GM21447 (cell line): ENCODE measurements around the gene CFAP99.
A peak's percentile ranks its signal among the peaks of the same experiment; 100 is the strongest.

Source experiments
- ATAC-seq: cut with Tn5 transposase; IDR thresholded peaks from one replicate; pipeline ENCODE4 v1.9.1; 2021; ENCODE audit not compliant: unreplicated experiment

CFAP99 gene

DNA sequence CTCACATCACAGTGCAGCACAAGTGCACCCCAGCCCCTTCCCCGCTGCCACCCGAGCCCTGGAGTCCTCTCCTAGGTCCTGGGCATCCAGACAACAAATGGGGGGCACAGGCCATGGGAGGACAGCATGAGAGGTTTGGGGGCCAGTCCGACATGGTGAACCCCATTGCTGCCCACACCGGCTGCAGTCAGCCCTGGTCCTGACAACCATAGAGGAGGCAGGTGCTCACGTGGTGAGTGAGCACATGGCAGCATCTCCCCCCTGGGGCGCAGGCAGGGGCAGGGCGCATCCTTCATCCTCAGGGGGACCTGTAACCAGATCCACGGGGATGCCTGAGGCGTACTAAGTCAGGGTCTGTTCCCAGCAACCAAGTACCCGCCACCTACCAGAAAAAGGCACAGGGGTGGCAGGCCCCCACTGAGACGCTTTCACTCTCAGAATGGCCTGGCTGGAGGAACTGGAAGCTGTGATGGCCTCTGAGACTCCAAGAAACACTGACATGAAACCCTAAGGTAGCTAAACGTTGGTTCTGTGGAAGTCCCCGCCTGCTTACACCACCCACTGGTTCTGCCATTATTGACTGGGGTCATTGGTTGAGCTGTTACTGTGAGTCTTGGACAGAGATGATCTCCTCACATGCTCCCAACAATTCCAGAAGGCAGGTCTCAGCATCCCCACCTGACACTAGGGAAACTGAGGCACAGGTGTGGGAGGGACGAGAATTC lies 6.8 kb upstream of the CFAP99 start:
- ATAC-seq: no peak

DNA sequence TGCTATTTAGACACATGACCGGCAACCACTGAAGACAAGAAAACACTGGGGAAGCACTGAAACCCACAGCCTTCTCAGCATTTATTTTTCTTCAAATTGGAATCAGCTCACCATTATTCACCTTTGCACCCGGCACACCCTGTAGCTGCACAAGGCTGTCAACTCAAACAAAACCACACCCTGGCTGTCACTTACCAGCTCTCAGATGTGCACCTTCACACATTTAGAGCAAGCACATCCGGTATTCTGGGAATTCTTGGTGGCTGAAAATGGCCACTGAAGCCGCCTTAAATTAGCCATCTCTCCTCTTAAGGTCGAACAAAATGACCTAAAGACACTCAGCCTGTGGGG lies 6.2 kb upstream of the CFAP99 start:
- peak; percentile 47 for ATAC-seq

DNA sequence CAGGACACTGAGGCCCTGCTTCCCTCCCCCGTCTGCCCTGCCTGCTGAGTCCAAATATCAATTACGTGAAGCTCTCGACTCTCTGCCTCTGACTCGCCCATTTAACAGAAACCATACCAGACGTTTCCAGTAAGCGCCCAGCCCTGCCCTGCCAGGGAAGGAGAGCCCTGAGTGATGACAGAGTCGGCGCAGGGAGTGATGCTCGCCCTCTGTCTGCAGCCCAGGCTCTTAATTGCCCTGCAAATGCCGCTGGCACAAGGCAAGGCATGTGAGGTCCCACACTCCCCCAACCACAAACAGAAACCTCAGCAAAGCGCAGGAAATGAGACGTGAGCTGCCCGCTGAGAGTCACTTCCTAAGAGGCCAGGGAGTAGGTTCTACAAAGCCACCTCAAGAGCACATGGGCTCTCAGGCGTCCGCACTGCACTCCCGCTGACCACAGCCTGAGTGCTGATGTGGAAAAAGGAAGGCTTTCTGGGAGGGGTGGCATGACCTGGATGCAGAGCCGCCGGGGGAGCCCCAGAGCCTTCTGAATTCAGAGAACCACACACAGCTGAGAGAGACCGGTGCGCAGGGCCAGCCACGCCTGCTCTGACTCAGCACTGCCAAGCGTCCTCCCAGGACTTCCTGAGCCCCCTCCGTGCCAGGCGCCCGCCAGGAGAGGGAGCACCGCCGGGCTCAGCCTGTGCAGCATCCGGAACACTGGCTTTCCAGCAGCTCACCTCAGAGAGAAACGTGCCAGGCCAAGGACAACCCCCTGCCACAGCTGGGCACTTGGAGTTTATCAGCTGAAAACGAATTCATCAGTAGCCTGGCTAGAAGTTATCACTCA lies 5.7 kb upstream of the CFAP99 start:
- ATAC-seq: peak; percentile 61

DNA sequence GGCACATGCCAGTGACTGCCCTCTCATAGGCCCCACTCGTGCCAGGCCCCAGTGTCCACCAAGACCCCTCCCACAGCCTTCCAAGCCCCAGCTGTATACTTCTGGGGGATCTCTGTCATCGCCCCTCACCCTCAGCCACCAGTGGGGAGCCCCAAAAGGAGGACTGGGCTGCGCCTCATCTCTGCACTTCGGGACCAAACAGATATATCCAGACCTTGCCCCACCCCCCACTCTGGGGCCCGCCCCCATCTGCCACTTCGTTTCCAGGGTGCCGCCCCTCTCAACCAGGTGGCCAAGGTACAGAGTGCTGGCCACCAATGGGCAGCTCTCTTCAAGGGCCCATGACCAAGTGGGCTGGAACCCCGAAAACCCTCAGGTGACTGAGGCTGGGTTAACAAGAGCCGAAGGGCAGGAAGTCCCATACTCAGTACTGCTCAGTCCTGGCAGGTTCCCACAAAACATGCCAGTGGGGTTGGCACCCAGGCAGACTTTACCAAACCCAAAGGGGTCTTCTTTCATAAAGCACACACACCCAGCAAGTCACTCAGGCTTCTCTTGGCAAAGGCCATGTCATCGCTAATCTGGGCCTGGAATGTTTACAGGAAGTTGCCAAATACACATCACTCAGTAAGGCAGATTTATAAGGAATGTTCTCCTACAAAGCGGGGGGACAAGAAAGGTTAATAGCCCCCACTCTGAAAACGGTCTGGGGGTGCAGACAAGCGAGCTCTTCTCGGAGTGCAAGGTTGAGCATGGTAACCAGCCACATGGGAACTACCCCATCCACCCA lies 4.7 kb upstream of the CFAP99 start:
- ATAC-seq: no peak

DNA sequence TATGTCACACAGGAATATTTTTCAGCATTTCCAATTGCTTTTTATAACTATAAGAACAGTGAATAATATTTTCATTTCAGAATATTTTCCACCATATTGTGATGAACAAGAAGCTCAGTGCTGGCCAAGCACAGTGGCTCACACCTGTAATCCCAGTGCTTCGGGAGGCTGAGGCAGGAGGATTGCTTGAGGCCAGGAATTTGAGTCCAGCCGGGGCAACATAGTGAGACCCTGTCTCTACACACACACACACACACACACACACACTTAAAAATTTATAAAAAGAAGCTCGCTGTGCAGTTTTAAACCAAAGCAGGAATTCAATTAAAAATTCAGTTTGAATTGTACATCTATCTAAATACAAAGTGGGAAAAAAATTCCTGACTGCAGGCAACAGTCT lies 3.5 kb upstream of the CFAP99 start:
- ATAC-seq: no peak

DNA sequence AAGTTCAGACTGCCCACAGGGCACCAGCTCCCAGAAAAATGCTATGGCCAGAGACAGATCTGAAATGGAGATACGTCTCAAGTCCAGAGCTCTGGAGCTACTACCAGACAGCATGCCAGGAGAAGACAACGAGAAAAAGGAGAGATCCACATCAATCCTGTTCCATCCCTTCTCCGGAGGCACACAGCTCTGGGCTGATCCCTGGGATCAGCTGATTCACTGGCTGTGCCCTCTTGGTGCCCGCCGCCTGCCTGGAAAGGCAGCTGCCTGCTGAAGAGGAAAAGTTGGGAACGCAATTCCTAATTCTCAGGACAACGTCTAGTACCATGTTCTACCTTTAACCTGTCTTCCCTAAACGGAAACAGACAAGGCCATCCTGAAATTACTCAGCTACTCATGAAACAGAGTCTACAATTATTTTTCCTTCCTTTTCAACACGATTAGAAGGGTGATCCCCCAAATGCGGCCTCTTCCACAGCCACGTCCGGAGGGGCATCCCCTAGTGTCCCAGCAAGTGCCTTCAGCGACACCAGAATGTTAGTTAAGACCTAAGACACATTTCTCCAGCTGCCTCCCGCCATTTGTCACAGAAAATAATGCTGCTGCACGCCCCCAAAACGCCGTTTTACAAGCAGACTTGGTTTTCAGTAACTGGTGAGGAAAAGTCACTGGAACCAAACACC lies 2.7 kb upstream of the CFAP99 start:
- no peak for ATAC-seq

DNA sequence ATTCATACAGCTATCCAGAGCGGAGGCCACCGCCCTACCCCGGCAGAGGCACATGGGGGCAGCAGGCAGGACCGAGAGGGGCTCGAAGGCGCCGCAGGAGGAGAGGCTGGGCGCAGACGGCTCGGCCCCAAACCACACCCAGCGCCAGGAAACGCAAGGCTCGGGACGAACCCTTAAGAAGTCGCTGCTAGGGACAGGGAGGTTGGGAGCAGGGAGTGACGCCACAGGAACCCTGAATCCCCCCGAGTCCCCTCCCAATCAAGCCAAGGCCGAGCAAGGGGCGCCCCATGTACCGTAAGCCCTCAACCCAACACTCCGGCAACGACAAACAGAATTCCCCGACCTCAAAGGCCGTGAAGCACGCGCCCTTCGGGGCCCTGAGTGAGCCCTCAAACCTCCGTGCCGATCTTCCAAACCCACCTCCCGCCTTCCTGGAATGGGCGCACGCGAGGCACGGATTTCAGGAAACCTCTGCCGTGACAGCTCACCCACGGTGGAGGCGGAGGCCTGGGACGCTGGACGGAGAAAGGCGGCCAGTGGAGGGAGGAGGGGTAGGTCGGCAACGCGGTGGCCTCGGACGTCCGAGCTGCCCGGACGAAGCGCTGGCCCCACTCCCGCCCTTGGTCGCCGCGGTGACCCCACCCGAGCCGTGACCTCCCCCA lies 2.1 kb upstream of the CFAP99 start:
- ATAC-seq: no peak

DNA sequence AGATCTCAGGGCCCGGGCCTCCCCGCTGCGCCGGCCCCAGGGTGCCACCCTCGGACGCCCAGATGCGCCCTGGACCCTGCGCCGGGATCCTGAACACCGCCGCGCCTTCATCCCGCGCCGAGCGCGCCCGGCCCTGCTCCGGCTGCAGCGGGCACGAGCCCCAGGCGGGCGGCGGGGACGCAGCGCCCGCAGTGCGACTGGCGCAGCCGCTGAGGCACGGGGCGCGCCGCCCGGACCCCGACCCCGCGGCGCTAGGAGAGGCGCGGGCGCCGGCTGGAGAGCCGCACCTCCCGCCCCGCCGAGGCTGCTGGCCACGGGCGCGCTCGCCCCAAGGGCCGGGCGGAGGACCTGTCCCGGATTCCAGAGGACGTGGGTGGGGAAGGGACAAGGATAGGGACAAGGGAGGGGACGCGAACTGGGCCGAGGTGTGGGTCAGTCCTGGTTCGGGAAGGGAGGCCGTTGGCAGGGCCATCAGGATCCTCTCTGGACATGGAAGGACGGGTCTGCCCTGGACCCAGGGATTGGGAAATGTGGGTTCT lies 1.5 kb upstream of the CFAP99 start:
- no peak for ATAC-seq

DNA sequence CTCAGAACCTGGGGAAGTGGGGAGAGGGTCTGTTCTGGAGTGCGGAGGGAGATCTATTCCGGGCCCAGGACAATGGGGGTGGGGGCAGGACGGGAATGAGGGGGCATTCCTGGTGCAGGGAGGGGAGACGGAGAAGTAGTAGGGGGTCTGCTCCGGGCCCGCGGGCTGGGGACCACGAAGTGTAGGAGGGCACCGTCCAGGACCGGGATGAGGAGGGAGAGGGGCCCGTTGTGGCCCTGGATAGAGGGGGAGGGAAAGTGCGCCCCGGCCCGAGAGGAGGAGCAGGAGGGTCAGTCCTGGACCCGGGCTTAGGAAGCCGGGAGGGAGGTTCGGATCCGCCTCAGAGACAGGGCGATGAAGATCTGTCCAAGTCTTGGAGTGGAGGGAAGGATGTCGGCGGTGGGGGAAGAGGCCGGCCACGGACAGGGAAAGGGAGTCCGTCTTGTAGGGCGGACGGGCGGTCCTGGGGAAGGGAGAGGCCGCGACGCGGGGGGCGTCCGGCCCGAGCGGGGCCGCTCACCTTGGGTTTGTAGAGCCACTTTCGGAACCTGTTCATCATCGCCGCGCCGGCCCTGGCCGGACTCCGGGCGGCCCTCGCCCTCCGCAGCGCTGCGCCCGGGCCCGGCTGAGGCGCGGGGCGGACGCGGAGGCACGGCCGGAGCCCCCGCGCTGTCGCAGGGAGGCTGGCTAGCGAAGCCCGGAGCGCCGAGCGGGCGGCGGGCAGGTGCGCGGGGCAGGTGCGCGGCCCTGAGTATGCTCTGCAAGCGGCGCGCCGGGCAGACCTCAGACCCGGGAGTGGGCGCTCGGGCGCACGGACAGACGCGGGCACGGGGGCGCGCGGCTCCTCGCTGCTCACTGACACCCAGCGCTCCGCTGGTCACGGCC lies 748 bp upstream of the CFAP99 start, which contains the start of gene ZFYVE28:
ZFYVE28 (minus strand) TSS at position 881 of the 885 bp plus-strand sequence; CDS start at position 559, 322 bp downstream.
- ATAC-seq: no peak

DNA sequence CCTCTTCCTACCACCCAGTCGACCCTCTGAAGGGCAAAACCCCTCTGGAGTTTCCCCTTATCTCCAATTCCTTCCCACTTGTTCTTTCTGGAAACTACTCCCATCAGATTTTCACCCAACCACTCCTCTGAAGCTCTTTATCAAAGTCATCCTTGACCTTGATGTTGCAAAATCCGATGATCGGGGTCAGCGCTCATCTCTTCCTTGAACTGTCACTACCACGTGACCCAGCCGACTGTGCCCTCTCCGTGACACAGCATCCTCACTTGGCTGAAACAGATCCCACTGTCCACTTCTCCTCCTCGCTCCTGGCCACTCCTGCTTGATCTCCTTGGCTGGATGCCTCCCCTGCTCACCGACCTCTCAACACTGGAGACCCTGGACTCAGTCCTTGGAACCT lies 1.1 kb downstream of the CFAP99 start:
- ATAC-seq: no peak

DNA sequence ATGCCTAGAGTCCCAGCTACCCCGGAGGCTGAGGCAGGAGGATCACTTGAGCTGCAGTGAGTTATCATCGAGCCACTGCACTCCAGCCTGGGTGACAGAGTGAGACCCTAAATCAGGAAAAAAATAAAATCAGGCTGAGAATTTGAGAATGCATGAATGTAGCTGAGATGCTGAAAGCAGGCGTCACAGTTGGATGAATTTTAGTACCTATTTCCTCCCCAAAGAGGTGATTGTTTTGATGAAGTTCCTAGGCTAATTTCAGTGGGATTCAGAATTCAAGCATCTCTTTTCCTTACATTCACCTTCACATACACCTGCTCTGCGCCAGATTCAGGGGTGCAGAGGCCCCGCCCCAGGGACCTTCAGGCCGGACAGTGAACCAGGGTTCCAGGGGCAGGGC lies 3.2 kb downstream of the CFAP99 start:
- no peak for ATAC-seq

DNA sequence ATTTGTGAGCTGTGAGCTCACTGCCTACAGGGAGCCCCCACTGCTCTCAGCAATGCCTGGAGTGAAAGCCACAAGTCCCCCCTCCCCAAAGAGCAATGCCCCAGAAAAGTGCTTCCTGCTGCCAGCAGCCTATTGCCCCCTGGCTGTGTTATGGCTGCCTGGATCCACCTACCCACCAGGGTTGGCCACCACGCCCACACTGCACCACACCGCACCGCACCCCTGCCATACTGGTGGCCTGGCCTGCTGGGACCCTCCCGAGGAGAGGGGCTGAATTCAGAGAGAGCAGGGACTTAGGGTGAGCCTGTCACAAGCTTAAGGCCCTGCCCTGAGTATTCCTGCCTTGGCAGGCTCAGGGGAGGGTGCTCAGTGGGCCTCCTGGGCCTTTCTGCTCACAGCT lies 4.3 kb downstream of the CFAP99 start:
- no peak for ATAC-seq

DNA sequence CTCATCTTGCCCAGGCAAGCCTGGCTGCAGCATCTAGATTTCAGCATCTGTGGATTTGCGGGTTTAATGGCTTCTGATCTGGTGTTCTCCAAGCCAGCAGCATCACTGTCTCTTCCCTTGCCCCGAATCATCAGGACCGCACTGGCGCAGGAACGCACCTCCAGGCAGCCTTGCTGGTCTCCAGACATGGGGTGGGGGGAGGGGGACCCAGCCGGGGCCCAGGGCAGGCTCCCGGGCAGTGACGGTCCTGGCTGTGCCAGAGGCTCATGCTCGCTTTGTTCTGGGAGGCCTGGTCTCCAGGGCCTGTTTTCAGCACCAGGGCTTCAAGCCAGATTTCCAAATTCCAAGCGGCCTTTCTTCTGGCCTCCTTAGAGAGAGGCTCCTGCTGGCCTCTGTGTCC lies 4.9 kb downstream of the CFAP99 start:
- ATAC-seq: no peak

DNA sequence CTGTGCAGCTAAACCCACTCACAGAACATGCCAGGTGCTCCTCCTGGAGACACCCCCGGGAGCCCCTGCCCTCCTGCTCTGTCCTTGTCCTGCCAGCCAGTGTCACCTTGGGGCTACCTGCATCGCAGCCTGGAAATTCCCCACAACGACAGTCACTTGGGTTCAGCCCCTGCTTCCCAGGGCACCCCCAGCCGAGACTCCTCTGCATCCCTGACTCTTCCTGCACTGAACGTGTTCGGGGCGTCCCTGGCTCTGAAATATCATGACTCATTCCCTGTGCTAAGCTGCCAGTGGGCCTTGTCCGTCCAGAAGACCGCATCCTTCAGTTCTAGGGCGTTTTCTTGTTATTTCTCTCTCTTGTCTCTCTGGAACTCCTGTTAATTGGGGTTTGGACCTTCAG lies 5.8 kb downstream of the CFAP99 start:
- ATAC-seq: no peak

DNA sequence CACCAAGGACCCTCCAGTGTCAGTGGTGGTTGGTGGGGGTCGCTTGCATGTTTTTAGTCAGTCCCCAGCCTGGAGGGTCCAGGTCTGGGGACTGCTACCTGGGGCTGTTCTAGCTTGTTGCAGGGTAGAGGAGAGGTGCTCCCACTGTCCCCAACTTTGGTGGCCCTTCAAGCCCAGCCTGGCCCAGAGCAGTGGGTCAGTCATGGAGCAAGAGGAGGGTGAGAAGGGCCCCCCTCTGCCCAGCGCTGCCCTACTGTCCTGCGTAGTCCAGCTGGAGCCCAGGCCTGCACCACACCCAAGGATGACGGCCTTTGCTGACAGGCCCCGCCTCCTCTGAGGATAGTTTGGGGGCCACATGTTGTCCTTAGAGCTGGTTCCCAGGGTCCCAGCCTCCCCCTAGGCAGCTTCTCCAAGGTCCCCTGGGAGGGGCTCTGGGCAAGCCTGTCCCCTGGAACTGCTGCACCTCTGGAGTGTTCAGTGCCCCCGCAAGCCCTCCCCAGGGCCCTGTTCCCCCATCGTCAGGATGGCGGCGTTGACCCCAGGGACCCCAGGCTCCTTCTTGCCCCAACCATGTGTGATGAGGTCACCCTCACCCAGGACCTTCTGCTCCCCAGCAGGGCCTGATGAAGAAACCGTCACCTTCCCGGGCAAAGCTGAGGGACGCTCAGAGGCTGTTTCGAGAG lies 6.8 kb downstream of the CFAP99 start:
- ATAC-seq: no peak

DNA sequence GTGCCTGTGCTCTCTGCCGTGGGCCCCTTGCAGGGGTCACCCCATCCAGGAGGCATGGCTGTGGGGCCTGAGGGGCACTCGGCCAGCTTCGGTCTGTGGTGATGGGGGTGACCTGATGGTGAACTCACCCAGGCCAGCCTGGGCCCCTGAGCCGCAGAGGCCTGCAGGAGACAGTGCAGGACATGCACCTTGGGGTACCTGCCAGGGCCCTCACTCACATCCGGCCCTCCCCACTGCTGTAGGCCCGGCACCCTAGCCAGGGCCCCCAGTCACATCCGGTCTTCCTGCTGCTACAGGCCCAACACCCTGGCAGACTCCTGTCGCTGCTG lies 7.3 kb downstream of the CFAP99 start:
- ATAC-seq: no peak

DNA sequence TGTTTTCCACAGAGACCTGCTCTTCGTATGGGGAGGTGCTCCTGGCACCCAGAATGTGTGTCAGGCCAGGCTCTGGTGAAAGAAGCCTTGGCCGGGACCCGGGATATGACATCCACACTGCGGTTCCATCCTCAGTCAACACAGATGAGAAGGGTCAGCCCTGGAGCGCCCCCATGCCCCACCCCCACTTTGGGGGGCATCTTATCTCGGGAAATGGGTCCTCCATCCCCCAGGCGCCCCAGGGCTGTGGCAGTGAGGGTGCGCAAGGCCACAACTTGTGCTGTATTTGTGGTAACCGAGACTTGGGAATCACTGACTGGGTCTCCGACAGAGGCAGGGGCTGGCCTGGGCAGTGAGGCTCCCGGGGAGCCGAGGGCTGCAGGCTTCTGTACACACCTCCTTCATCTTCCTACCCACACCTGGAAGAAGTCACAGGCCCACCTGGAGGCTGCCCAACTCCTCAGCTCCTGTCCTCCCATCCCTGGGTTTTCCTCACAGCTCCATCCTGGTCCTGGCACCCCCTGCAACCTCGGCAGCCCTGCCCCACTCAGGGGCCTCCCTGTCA lies 8.0 kb downstream of the CFAP99 start:
- no peak for ATAC-seq
